ENCODE measurements around the gene CD72. TPM values are rescaled to one million over a fixed set of nuclear protein-coding genes. Genes with fewer than 3 reads are reported as not detected.
"Not testable (repeated sequence)": the region's sequence is repeated elsewhere in the genome, so short reads cannot be mapped to it uniquely, and the experiment has no call there.

The CD72 gene
- total RNA-seq, 1 donor from 2014 or later = 0.93 TPM

GRCh38 chr9:35650341-35651158, 32.3 kb upstream of the CD72 start, which contains the start of gene SIT1:
Gene SIT1 (minus strand): TSS chr9:35650931. CDS start chr9:35650853, 78 bp downstream.
- ATAC-seq (no peak), DNase-seq (ENCODE audit: low spot score) (no peak)

GRCh38 chr9:35649431-35650340, 31.5 kb upstream of the CD72 start:
- DNase-seq (ENCODE audit: low spot score) (no peak), ATAC-seq (no peak)

- DNase-seq (ENCODE audit: low spot score) = peak; percentile 93
- peak; percentile 99 for ATAC-seq
These were observed 28.5 kb upstream of the CD72 start for GRCh38 chr9:35646533-35647265.

GRCh38 chr9:35646153-35646532, 27.9 kb upstream of the CD72 start:
- DNase-seq (ENCODE audit: low spot score) (no peak), ATAC-seq (peak; percentile 30)

GRCh38 chr9:35645736-35646135, 27.5 kb upstream of the CD72 start:
- DNase-seq (ENCODE audit: low spot score); ATAC-seq: not testable (repeated sequence)

GRCh38 chr9:35643046-35643445, 24.8 kb upstream of the CD72 start:
- DNase-seq (ENCODE audit: low spot score) = no peak
- no peak for ATAC-seq

GRCh38 chr9:35641478-35641877, 23.3 kb upstream of the CD72 start:
- DNase-seq (ENCODE audit: low spot score); ATAC-seq: not testable (repeated sequence)

GRCh38 chr9:35640431-35640830, 22.2 kb upstream of the CD72 start:
- not testable (repeated sequence) for ATAC-seq; DNase-seq (ENCODE audit: low spot score)

GRCh38 chr9:35639631-35640030, 21.4 kb upstream of the CD72 start:
- no peak for ATAC-seq
- DNase-seq (ENCODE audit: low spot score) = no peak

- not testable (repeated sequence) for DNase-seq (ENCODE audit: low spot score); ATAC-seq
These were observed 21.0 kb upstream of the CD72 start for GRCh38 chr9:35639225-35639624.

- not testable (repeated sequence) for ATAC-seq; DNase-seq (ENCODE audit: low spot score)
These were observed 20.5 kb upstream of the CD72 start for GRCh38 chr9:35638751-35639150.

- not testable (repeated sequence) for DNase-seq (ENCODE audit: low spot score); ATAC-seq
These were observed 19.3 kb upstream of the CD72 start for GRCh38 chr9:35637427-35637955.

- not testable (repeated sequence) for ATAC-seq; DNase-seq (ENCODE audit: low spot score)
These were observed 18.6 kb upstream of the CD72 start for GRCh38 chr9:35636877-35637246.

GRCh38 chr9:35636135-35636876, 18.1 kb upstream of the CD72 start:
- no peak for DNase-seq (ENCODE audit: low spot score)
- no peak for ATAC-seq

- no peak for DNase-seq (ENCODE audit: low spot score)
- no peak for ATAC-seq
These were observed 17.5 kb upstream of the CD72 start for GRCh38 chr9:35635730-35636129.

- DNase-seq (ENCODE audit: low spot score) (no peak), ATAC-seq (no peak)
These were observed 11.4 kb upstream of the CD72 start for GRCh38 chr9:35629597-35629996.

- ATAC-seq = no peak
- DNase-seq (ENCODE audit: low spot score) = no peak
These were observed 10.3 kb upstream of the CD72 start for GRCh38 chr9:35628389-35628991.

GRCh38 chr9:35627575-35627974, 9.4 kb upstream of the CD72 start:
- DNase-seq (ENCODE audit: low spot score) (no peak), ATAC-seq (no peak)

- no peak for ATAC-seq
- no peak for DNase-seq (ENCODE audit: low spot score)
These were observed 1.6 kb upstream of the CD72 start for GRCh38 chr9:35619800-35620158.

All from left lobe of liver (tissue), 2 donors.